Stimulated activated naive B cell treated with anti-CD40 and anti-IgM and Interleukin-4, amounts not matched to agents 10 μg/mL and 1 μg/mL and 100 μg/mL, for 72 hours (primary cell): ENCODE results near the gene GPRC5D.

Experiments
- ATAC-seq, 2 donors: fragments of 150-1000 bp; cut with Tn5 transposase; replicated peaks; 2 replicates each; pipeline ENCODE4 v1.10.0; 2021; ENCODE audit warnings: moderate library complexity in 1 of 2
- DNase-seq: peaks from one replicate; pipeline ENCODE4 v3.0.0; 2021
- H3K27ac Mint-ChIP-seq: one replicate; pipeline ENCODE4 v1.8.0; 2022; ENCODE audit warnings: mild to moderate bottlenecking, mixed read lengths
- H3K27me3 Mint-ChIP-seq, 2 donors: one replicate each; pipeline ENCODE4 v1.8.0; 2022; ENCODE audit warnings: mixed read lengths in 2 of 2
- H3K36me3 Mint-ChIP-seq, 2 donors: one replicate each; pipeline ENCODE4 v1.8.0; 2022; ENCODE audit warnings: mixed read lengths in 2 of 2, mild to moderate bottlenecking in 1 of 2
- H3K4me1 Mint-ChIP-seq, 2 donors: one replicate each; pipeline ENCODE4 v1.8.0; 2022; ENCODE audit warnings: mixed read lengths in 2 of 2, mild to moderate bottlenecking in 1 of 2
- H3K4me3 Mint-ChIP-seq, 2 donors: one replicate each; pipeline ENCODE4 v1.8.0; 2022; ENCODE audit warnings: mild to moderate bottlenecking in 2 of 2, mixed read lengths in 2 of 2, moderate library complexity in 1 of 2
- H3K9me3 Mint-ChIP-seq, 2 donors: one replicate each; pipeline ENCODE4 v1.8.0; 2022; ENCODE audit warnings: mixed read lengths in 2 of 2, mild to moderate bottlenecking in 1 of 2

The GPRC5D gene

GRCh38 chr12:12965836-12966235, 13.9 kb upstream of the GPRC5D start:
- Mint-ChIP-seq H3K4me3 (no peak overlapping the region), H3K9me3 (no peaks in the 10 kb centered on the region), H3K27me3 (no peaks in the 10 kb centered on the region), H3K27ac (no peak overlapping the region), H3K36me3 (peaks cover 2 to 4% of the 10 kb centered on the region in 2 donors), H3K4me1 (no peaks in the 10 kb centered on the region)
- ATAC-seq: no peak
- no peak for DNase-seq

GRCh38 chr12:12964255-12964654, 12.3 kb upstream of the GPRC5D start:
- no peak overlapping the region for H3K27ac Mint-ChIP-seq
- DNase-seq (no peak), ATAC-seq (no peak)
- H3K4me3 Mint-ChIP-seq: no peak overlapping the region
- no peaks in the 10 kb centered on the region for H3K9me3 Mint-ChIP-seq
- H3K4me1 Mint-ChIP-seq: no peaks in the 10 kb centered on the region
- peaks cover 2 to 4% of the 10 kb centered on the region in 2 donors for H3K36me3 Mint-ChIP-seq
- H3K27me3 Mint-ChIP-seq: no peaks in the 10 kb centered on the region

- Mint-ChIP-seq H3K36me3 (no peaks in the 10 kb centered on the region), H3K9me3 (no peaks in the 10 kb centered on the region), H3K27ac (no peak overlapping the region), H3K4me3 (no peak overlapping the region), H3K4me1 (no peaks in the 10 kb centered on the region), H3K27me3 (peaks cover 0 to 12% of the 10 kb centered on the region in 2 donors)
- ATAC-seq (no peak), DNase-seq (no peak)
Observed at GRCh38 chr12:12960639-12961209, 8.8 kb upstream of the GPRC5D start.

GRCh38 chr12:12958886-12959285, 6.9 kb upstream of the GPRC5D start:
- Mint-ChIP-seq H3K9me3 (no peaks in the 10 kb centered on the region), H3K27me3 (peaks cover 0 to 12% of the 10 kb centered on the region in 2 donors), H3K36me3 (no peaks in the 10 kb centered on the region), H3K4me3 (no peak overlapping the region), H3K4me1 (no peaks in the 10 kb centered on the region), H3K27ac (no peak overlapping the region)
- no peak for ATAC-seq
- DNase-seq: no peak

GRCh38 chr12:12954878-12955625, 3.1 kb upstream of the GPRC5D start:
- Mint-ChIP-seq H3K27me3 (peaks cover 6 to 13% of the 10 kb centered on the region in 2 donors), H3K36me3 (no peaks in the 10 kb centered on the region), H3K4me1 (no peaks in the 10 kb centered on the region), H3K9me3 (no peaks in the 10 kb centered on the region), H3K27ac (no peak overlapping the region), H3K4me3 (no peak overlapping the region)
- no peak for DNase-seq
- no peak for ATAC-seq

- Mint-ChIP-seq H3K27me3 (peaks cover 13 to 20% of the 10 kb centered on the region in 2 donors), H3K9me3 (no peaks in the 10 kb centered on the region), H3K4me3 (no peak overlapping the region), H3K36me3 (peaks cover 0 to 3% of the 10 kb centered on the region in 2 donors), H3K4me1 (no peaks in the 10 kb centered on the region), H3K27ac (no peak overlapping the region)
- no peak for DNase-seq
- no peak for ATAC-seq
Observed at GRCh38 chr12:12954356-12954755, 2.4 kb upstream of the GPRC5D start.

- peaks cover 16 to 17% of the 10 kb centered on the region in 2 donors for H3K27me3 Mint-ChIP-seq
- H3K4me3 Mint-ChIP-seq: no peak overlapping the region
- H3K36me3 Mint-ChIP-seq: peaks cover 0 to 3% of the 10 kb centered on the region in 2 donors
- no peak overlapping the region for H3K27ac Mint-ChIP-seq
- H3K9me3 Mint-ChIP-seq: no peaks in the 10 kb centered on the region
- DNase-seq (no peak), ATAC-seq (no peak)
- H3K4me1 Mint-ChIP-seq: no peaks in the 10 kb centered on the region
Observed at GRCh38 chr12:12951504-12951903, 466 bp downstream of the GPRC5D start.

- Mint-ChIP-seq H3K9me3 (no peaks in the 10 kb centered on the region), H3K4me3 (no peak overlapping the region), H3K36me3 (peaks cover 0 to 3% of the 10 kb centered on the region in 2 donors), H3K27ac (no peak overlapping the region), H3K27me3 (peaks cover 10 to 12% of the 10 kb centered on the region in 2 donors), H3K4me1 (no peaks in the 10 kb centered on the region)
- ATAC-seq: no peak
- DNase-seq: no peak
Observed at GRCh38 chr12:12947902-12948301, 4.1 kb downstream of the GPRC5D start.

- DNase-seq (no peak), ATAC-seq (no peak)
- Mint-ChIP-seq H3K27me3 (peaks cover 10 to 12% of the 10 kb centered on the region in 2 donors), H3K27ac (no peak overlapping the region), H3K4me3 (no peak overlapping the region), H3K36me3 (peaks cover 0 to 3% of the 10 kb centered on the region in 2 donors), H3K4me1 (no peaks in the 10 kb centered on the region), H3K9me3 (no peaks in the 10 kb centered on the region)
Observed at GRCh38 chr12:12946686-12947355, 5.1 kb downstream of the GPRC5D start.

- Mint-ChIP-seq H3K27ac (no peak overlapping the region), H3K4me1 (no peaks in the 10 kb centered on the region), H3K27me3 (peaks cover 10 to 12% of the 10 kb centered on the region in 2 donors), H3K9me3 (no peaks in the 10 kb centered on the region), H3K4me3 (no peak overlapping the region), H3K36me3 (peaks cover 0 to 3% of the 10 kb centered on the region in 2 donors)
- DNase-seq (no peak), ATAC-seq (no peak)
Observed at GRCh38 chr12:12945591-12945990, 6.4 kb downstream of the GPRC5D start.

- Mint-ChIP-seq H3K4me3 (no peak overlapping the region), H3K9me3 (no peaks in the 10 kb centered on the region)
Observed at GRCh38 chr12:12943586-12944260, 8.2 kb downstream of the GPRC5D start.

GRCh38 chr12:12941450-12942350, 10.3 kb downstream of the GPRC5D start:
- ATAC-seq: no peak
- no peak for DNase-seq
- Mint-ChIP-seq H3K4me3 (no peak overlapping the region), H3K9me3 (no peaks in the 10 kb centered on the region), H3K4me1 (no peaks in the 10 kb centered on the region), H3K27ac (no peak overlapping the region), H3K36me3 (no peaks in the 10 kb centered on the region), H3K27me3 (peaks cover 0 to 4% of the 10 kb centered on the region in 2 donors)

More at GRCh38 chr12:12943586-12944260, 8.2 kb downstream of the GPRC5D start:
- no peaks in the 10 kb centered on the region for H3K27me3 Mint-ChIP-seq
- DNase-seq (no peak), ATAC-seq (no peak)
- no peak overlapping the region for H3K27ac Mint-ChIP-seq
- H3K4me1 Mint-ChIP-seq: no peaks in the 10 kb centered on the region
- H3K36me3 Mint-ChIP-seq: no peaks in the 10 kb centered on the region

GRCh38 chr12:12939888-12940287, 12.1 kb downstream of the GPRC5D start:
- Mint-ChIP-seq H3K9me3 (no peaks in the 10 kb centered on the region), H3K27ac (no peak overlapping the region), H3K4me3 (no peak overlapping the region), H3K36me3 (no peaks in the 10 kb centered on the region), H3K4me1 (no peaks in the 10 kb centered on the region), H3K27me3 (peaks cover 0 to 4% of the 10 kb centered on the region in 2 donors)
- DNase-seq (no peak), ATAC-seq (no peak)

- Mint-ChIP-seq H3K4me1 (no peaks in the 10 kb centered on the region), H3K4me3 (no peak overlapping the region), H3K36me3 (no peaks in the 10 kb centered on the region), H3K27me3 (peaks cover 0 to 4% of the 10 kb centered on the region in 2 donors), H3K27ac (no peak overlapping the region), H3K9me3 (no peaks in the 10 kb centered on the region)
- DNase-seq (no peak), ATAC-seq (no peak)
Observed at GRCh38 chr12:12938541-12938940, 13.4 kb downstream of the GPRC5D start.
